Measurements from ENCODE around the gene LIPM. TPM values are rescaled to one million over a fixed set of nuclear protein-coding genes. Genes with fewer than 3 reads are reported as not detected.

Gene LIPM
- total and polyA plus RNA-seq, 7 donors = not detected

- no peaks in the 10 kb centered on the region for H3K36me3 ChIP-seq
- no peaks in the 10 kb centered on the region for H3K9me3 ChIP-seq
- H3K4me3 ChIP-seq = no peak overlapping the region
- 71 to 77% methylated on average over 1 of the region's 1 CpG for WGBS, 2 donors
- no peaks in the 10 kb centered on the region for H3K27me3 ChIP-seq
- intact Hi-C loops (cut with DNase I) = no loop called here
- H3K27ac ChIP-seq = no peak overlapping the region
- TF ChIP-seq POLR2A (IDR thresholded peaks at IDR 0.05) (no peak), POLR2AphosphoS5 (IDR thresholded peaks at IDR 0.05) (no peak), EP300 (IDR thresholded peaks at IDR 0.05) (no peak)
- TF ChIP-seq, protein P1, sequence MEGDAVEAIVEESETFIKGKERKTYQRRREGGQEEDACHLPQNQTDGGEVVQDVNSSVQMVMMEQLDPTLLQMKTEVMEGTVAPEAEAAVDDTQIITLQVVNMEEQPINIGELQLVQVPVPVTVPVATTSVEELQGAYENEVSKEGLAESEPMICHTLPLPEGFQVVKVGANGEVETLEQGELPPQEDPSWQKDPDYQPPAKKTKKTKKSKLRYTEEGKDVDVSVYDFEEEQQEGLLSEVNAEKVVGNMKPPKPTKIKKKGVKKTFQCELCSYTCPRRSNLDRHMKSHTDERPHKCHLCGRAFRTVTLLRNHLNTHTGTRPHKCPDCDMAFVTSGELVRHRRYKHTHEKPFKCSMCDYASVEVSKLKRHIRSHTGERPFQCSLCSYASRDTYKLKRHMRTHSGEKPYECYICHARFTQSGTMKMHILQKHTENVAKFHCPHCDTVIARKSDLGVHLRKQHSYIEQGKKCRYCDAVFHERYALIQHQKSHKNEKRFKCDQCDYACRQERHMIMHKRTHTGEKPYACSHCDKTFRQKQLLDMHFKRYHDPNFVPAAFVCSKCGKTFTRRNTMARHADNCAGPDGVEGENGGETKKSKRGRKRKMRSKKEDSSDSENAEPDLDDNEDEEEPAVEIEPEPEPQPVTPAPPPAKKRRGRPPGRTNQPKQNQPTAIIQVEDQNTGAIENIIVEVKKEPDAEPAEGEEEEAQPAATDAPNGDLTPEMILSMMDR (IDR thresholded peaks at IDR 0.05) = no peak
- DNase-seq = no peak
- H3K4me1 ChIP-seq = no peaks in the 10 kb centered on the region
These were observed 36.7 kb upstream of the LIPM start for GRCh38 chr10:88765816-88766215.

GRCh38 chr10:88769384-88769783 is 33.1 kb upstream of the LIPM start:
- H3K27me3 ChIP-seq = no peaks in the 10 kb centered on the region
- no peak for DNase-seq
- TF ChIP-seq EP300 (IDR thresholded peaks at IDR 0.05) = no peak
- no peak for TF ChIP-seq POLR2AphosphoS5 (IDR thresholded peaks at IDR 0.05)
- no peak for TF ChIP-seq POLR2A (IDR thresholded peaks at IDR 0.05)
- TF ChIP-seq, protein P1 (IDR thresholded peaks at IDR 0.05) = no peak
- H3K36me3 ChIP-seq = no peaks in the 10 kb centered on the region
- no peaks in the 10 kb centered on the region for H3K9me3 ChIP-seq
- intact Hi-C loops (cut with DNase I) = no loop called here
- 71 to 85% methylated on average over 1 of the region's 1 CpG for WGBS, 2 donors
- no peaks in the 10 kb centered on the region for H3K4me1 ChIP-seq
- no peak overlapping the region for H3K27ac ChIP-seq
- H3K4me3 ChIP-seq = no peak overlapping the region

GRCh38 chr10:88781206-88781605 is 21.3 kb upstream of the LIPM start:
- Histone ChIP-seq H3K4me1 (no peaks in the 10 kb centered on the region), H3K27ac (no peak overlapping the region), H3K4me3 (no peak overlapping the region), H3K36me3 (no peaks in the 10 kb centered on the region), H3K9me3 (no peaks in the 10 kb centered on the region), H3K27me3 (no peaks in the 10 kb centered on the region)
- intact Hi-C loops (cut with DNase I) = no loop called here
- TF ChIP-seq POLR2A (IDR thresholded peaks at IDR 0.05) (no peak), POLR2AphosphoS5 (IDR thresholded peaks at IDR 0.05) (no peak), EP300 (IDR thresholded peaks at IDR 0.05) (no peak)
- TF ChIP-seq, protein P1 (IDR thresholded peaks at IDR 0.05) = no peak
- no peak for DNase-seq
- WGBS, 2 donors = 85 to 93% methylated on average over 2 of the region's 2 CpGs

- H3K4me3 ChIP-seq = no peak overlapping the region
- no peaks in the 10 kb centered on the region for H3K36me3 ChIP-seq
- no peaks in the 10 kb centered on the region for H3K4me1 ChIP-seq
- no peak for TF ChIP-seq EP300 (IDR thresholded peaks at IDR 0.05)
- TF ChIP-seq, protein P1 (IDR thresholded peaks at IDR 0.05) = no peak
- no peak for TF ChIP-seq POLR2A (IDR thresholded peaks at IDR 0.05)
- TF ChIP-seq POLR2AphosphoS5 (IDR thresholded peaks at IDR 0.05) = no peak
- intact Hi-C loops (cut with DNase I) = no loop called here
- no peak for DNase-seq
- H3K9me3 ChIP-seq = no peaks in the 10 kb centered on the region
- no peak overlapping the region for H3K27ac ChIP-seq
- no peaks in the 10 kb centered on the region for H3K27me3 ChIP-seq
- 76 to 95% methylated on average over 3 of the region's 3 CpGs for WGBS, 2 donors
These were observed 20.3 kb upstream of the LIPM start for GRCh38 chr10:88782222-88782621.

- H3K36me3 ChIP-seq = no peaks in the 10 kb centered on the region
- H3K27me3 ChIP-seq = no peaks in the 10 kb centered on the region
- H3K4me3 ChIP-seq = no peak overlapping the region
- no peaks in the 10 kb centered on the region for H3K4me1 ChIP-seq
- no peak overlapping the region for H3K27ac ChIP-seq
- H3K9me3 ChIP-seq = no peaks in the 10 kb centered on the region
- TF ChIP-seq POLR2A (IDR thresholded peaks at IDR 0.05) = no peak
- TF ChIP-seq, protein P1 (IDR thresholded peaks at IDR 0.05) = no peak
- TF ChIP-seq EP300 (IDR thresholded peaks at IDR 0.05) = no peak
- no peak for TF ChIP-seq POLR2AphosphoS5 (IDR thresholded peaks at IDR 0.05)
- intact Hi-C loops (cut with DNase I) = no loop called here
- 58 to 80% methylated on average over 3 of the region's 3 CpGs for WGBS, 2 donors
- no peak for DNase-seq
These were observed 18.8 kb upstream of the LIPM start for GRCh38 chr10:88783724-88784123.

Data from sigmoid colon (tissue), 7 donors.